Fibroblast of mammary gland (primary cell): ENCODE results near the gene OPALIN.

Experiments
- DNase-seq: peaks from one replicate; pipeline ENCODE4 v3.0.0-alpha.2; 2010; ENCODE audit warnings: low read depth
- H3K4me3 ChIP-seq: 2 replicates; pipeline ENCODE4 v1.5.1; 2011; ENCODE audit warnings: low read depth, mild to moderate bottlenecking, low read length, moderate library complexity; ENCODE audit not compliant: control insufficient read depth
- TF ChIP-seq, protein P1 (sequence below): conservative IDR thresholded peaks from 2 replicates; pipeline ENCODE4 v1.5.1; 2011; ENCODE audit warnings: low read depth, low read length, inconsistent platforms; ENCODE audit not compliant: control insufficient read depth, insufficient read depth

The OPALIN gene

DNA sequence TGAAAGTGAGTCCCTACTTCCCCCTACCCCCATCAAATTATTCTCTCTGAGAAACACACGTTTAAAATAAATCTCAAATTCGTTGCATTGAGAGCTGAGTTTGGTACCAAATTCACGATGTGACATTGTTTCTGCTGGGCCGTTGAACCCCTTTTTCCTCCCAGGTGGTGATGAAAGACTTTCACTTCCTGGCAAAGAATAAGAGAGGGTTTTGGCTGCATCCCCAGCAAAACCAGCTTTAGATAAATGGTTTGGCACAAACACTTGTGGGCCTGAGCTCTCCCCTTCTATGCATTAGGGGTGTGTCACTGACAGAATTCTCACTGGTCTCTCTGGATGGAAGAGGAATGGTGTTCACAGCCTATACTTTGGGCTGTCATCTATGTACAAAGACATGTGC is 63.3 kb downstream of the OPALIN start:
- TF ChIP-seq, protein P1, sequence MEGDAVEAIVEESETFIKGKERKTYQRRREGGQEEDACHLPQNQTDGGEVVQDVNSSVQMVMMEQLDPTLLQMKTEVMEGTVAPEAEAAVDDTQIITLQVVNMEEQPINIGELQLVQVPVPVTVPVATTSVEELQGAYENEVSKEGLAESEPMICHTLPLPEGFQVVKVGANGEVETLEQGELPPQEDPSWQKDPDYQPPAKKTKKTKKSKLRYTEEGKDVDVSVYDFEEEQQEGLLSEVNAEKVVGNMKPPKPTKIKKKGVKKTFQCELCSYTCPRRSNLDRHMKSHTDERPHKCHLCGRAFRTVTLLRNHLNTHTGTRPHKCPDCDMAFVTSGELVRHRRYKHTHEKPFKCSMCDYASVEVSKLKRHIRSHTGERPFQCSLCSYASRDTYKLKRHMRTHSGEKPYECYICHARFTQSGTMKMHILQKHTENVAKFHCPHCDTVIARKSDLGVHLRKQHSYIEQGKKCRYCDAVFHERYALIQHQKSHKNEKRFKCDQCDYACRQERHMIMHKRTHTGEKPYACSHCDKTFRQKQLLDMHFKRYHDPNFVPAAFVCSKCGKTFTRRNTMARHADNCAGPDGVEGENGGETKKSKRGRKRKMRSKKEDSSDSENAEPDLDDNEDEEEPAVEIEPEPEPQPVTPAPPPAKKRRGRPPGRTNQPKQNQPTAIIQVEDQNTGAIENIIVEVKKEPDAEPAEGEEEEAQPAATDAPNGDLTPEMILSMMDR, result no peak
- no peak overlapping the region for H3K4me3 ChIP-seq
- DNase-seq, result no peak
